ENCODE measurements around the gene PTAFR.

The PTAFR gene

GRCh38 chr1:28139025-28139712 lies 37.3 kb downstream of the PTAFR start:
- Histone ChIP-seq H3K9me2 (replicated peaks; ENCODE audit: insufficient read depth, low read length) (no peaks in the 10 kb centered on the region), H4K20me1 (ENCODE audit: insufficient read depth, low read length) (no peaks in the 10 kb centered on the region), H3F3A (ENCODE audit: insufficient read depth, low read length) (no peaks in the 10 kb centered on the region), H3K9ac (ENCODE audit: low read length) (no peak overlapping the region), H3K79me2 (ENCODE audit: low read length) (no peaks in the 10 kb centered on the region), H3K4me3 (ENCODE audit: low read length) (no peak overlapping the region), H3K27ac (ENCODE audit: low read length) (no peak overlapping the region), H2AFZ (ENCODE audit: low read length) (no peak overlapping the region), H3K9me3 (replicated peaks; ENCODE audit: insufficient read depth, low read length) (no peaks in the 10 kb centered on the region), H3K36me3 (replicated peaks; ENCODE audit: insufficient read depth, low read length) (no peaks in the 10 kb centered on the region), H3K4me1 (ENCODE audit: low read length) (no peaks in the 10 kb centered on the region), H3K4me2 (ENCODE audit: low read depth, low read length) (no peak overlapping the region), H3K27me3 (replicated peaks; ENCODE audit: insufficient read depth, low read length) (no peaks in the 10 kb centered on the region)
- no peak for TF ChIP-seq EZH2phosphoT487 (IDR thresholded peaks at IDR 0.05; ENCODE audit: low read length)
- TF ChIP-seq CTCF (IDR thresholded peaks at IDR 0.05; ENCODE audit: low read length) = no peak
- TF ChIP-seq EZH2 (optimal IDR thresholded peaks at IDR 0.05; ENCODE audit: low read depth, low read length) = no peak
- DNase-seq = no peak

GRCh38 chr1:28136922-28137613 lies 39.4 kb downstream of the PTAFR start:
- Histone ChIP-seq H3K27ac (ENCODE audit: low read length) (no peak overlapping the region), H4K20me1 (ENCODE audit: insufficient read depth, low read length) (no peaks in the 10 kb centered on the region), H2AFZ (ENCODE audit: low read length) (no peak overlapping the region), H3K4me3 (ENCODE audit: low read length) (no peak overlapping the region), H3F3A (ENCODE audit: insufficient read depth, low read length) (no peaks in the 10 kb centered on the region), H3K9me3 (replicated peaks; ENCODE audit: insufficient read depth, low read length) (no peaks in the 10 kb centered on the region), H3K4me2 (ENCODE audit: low read depth, low read length) (no peak overlapping the region), H3K9me2 (replicated peaks; ENCODE audit: insufficient read depth, low read length) (no peaks in the 10 kb centered on the region), H3K27me3 (replicated peaks; ENCODE audit: insufficient read depth, low read length) (no peaks in the 10 kb centered on the region), H3K36me3 (replicated peaks; ENCODE audit: insufficient read depth, low read length) (no peaks in the 10 kb centered on the region), H3K4me1 (ENCODE audit: low read length) (peaks cover 8% of the 10 kb centered on the region), H3K9ac (ENCODE audit: low read length) (no peak overlapping the region), H3K79me2 (ENCODE audit: low read length) (no peaks in the 10 kb centered on the region)
- TF ChIP-seq EZH2phosphoT487 (IDR thresholded peaks at IDR 0.05; ENCODE audit: low read length) = no peak
- no peak for TF ChIP-seq CTCF (IDR thresholded peaks at IDR 0.05; ENCODE audit: low read length)
- TF ChIP-seq EZH2 (optimal IDR thresholded peaks at IDR 0.05; ENCODE audit: low read depth, low read length) = no peak
- no peak for DNase-seq

- Histone ChIP-seq H3K9ac (ENCODE audit: low read length) (no peak overlapping the region), H4K20me1 (ENCODE audit: insufficient read depth, low read length) (no peaks in the 10 kb centered on the region), H3K4me3 (ENCODE audit: low read length) (no peak overlapping the region), H3K27ac (ENCODE audit: low read length) (no peak overlapping the region), H2AFZ (ENCODE audit: low read length) (no peak overlapping the region), H3K4me1 (ENCODE audit: low read length) (peaks cover 10% of the 10 kb centered on the region), H3F3A (ENCODE audit: insufficient read depth, low read length) (no peaks in the 10 kb centered on the region), H3K36me3 (replicated peaks; ENCODE audit: insufficient read depth, low read length) (no peaks in the 10 kb centered on the region), H3K9me3 (replicated peaks; ENCODE audit: insufficient read depth, low read length) (no peaks in the 10 kb centered on the region), H3K9me2 (replicated peaks; ENCODE audit: insufficient read depth, low read length) (no peaks in the 10 kb centered on the region), H3K79me2 (ENCODE audit: low read length) (no peaks in the 10 kb centered on the region), H3K4me2 (ENCODE audit: low read depth, low read length) (no peak overlapping the region), H3K27me3 (replicated peaks; ENCODE audit: insufficient read depth, low read length) (no peaks in the 10 kb centered on the region)
- no peak for DNase-seq
- TF ChIP-seq CTCF (IDR thresholded peaks at IDR 0.05; ENCODE audit: low read length) = no peak
- no peak for TF ChIP-seq EZH2 (optimal IDR thresholded peaks at IDR 0.05; ENCODE audit: low read depth, low read length)
- TF ChIP-seq EZH2phosphoT487 (IDR thresholded peaks at IDR 0.05; ENCODE audit: low read length) = no peak
Observed at GRCh38 chr1:28136169-28136921, 40.1 kb downstream of the PTAFR start.
